ENCODE data around the gene CAMK1D.
"Not testable (repeated sequence)": the region's sequence is repeated elsewhere in the genome, so short reads cannot be mapped to it uniquely, and the experiment has no call there.

The CAMK1D gene

DNA sequence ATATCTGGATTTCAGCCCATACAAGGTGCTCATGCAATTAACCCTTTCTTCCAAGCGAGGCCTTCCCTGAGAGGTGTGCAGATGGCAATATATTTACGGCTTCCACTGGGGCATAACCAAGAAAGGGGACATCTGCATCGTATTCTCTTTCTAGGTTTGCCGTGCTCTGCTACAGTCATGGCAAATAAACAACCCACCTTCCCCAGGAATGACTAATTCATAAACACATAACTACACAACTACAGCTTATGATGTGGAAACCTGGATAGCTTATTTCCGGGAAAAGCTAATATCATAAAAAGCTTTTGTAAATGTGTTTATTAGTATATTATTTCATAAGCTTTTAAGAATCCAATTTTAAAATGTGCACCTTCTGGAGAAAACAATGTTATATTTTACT lies 120.0 kb downstream of the CAMK1D start:
- no peak for DNase-seq (ENCODE audit: low spot score)

- no peak for DNase-seq (ENCODE audit: low spot score)
Measured at GRCh38 chr10:12470719-12471118, 121.4 kb downstream of the CAMK1D start.

DNA sequence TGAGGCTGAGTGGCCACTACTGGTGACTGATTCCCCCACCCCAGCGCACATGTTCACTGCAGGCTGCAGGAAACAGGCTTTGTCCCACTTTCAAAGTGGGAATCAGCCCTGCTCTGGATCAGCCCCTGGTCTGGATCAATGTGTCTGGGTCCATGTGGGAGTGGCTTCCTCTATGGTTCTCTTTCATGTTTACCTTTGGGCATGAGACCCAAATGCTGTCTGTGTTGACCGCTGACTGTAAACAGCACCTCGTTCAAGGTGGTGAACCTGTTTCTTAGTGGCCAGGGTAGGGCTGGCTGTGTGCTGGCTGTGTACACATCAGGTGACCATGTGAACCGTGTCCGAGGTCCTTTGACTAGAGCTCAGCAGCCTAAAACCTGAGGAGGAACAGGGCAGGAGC lies 121.8 kb downstream of the CAMK1D start:
- DNase-seq (ENCODE audit: low spot score): no peak

GRCh38 chr10:12473491-12473890 lies 124.1 kb downstream of the CAMK1D start:
- no peak for DNase-seq (ENCODE audit: low spot score)

GRCh38 chr10:12474727-12475412 lies 125.5 kb downstream of the CAMK1D start:
- no peak for DNase-seq (ENCODE audit: low spot score)

- DNase-seq (ENCODE audit: low spot score): peak; percentile 51
Measured at GRCh38 chr10:12476656-12477055, 127.3 kb downstream of the CAMK1D start.

DNA sequence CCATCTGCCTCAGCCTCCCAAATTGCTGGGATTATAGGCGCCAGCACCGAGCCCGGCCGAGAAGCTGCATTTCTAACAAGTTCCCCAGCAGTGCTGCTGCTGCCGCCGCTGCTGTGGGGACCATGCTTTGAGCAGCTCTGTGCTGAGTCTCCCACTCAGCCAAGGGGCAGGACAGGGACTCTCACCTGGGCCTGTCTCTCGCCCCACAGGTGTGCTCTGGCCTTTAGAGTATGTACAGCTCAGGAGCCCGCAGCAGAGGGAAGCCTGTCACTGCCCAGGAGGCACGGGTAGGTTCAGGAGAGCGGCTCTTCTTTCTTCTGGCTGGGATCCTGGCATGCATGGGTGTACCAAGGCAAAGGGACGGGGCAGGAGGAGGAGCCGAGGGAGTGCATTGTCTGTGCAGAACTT lies 130.1 kb downstream of the CAMK1D start:
- DNase-seq (ENCODE audit: low spot score): no peak

- DNase-seq (ENCODE audit: low spot score): no peak
Measured at GRCh38 chr10:12479924-12480323, 130.6 kb downstream of the CAMK1D start.

- DNase-seq (ENCODE audit: low spot score): no peak
Measured at GRCh38 chr10:12480440-12480839, 131.1 kb downstream of the CAMK1D start.

DNA sequence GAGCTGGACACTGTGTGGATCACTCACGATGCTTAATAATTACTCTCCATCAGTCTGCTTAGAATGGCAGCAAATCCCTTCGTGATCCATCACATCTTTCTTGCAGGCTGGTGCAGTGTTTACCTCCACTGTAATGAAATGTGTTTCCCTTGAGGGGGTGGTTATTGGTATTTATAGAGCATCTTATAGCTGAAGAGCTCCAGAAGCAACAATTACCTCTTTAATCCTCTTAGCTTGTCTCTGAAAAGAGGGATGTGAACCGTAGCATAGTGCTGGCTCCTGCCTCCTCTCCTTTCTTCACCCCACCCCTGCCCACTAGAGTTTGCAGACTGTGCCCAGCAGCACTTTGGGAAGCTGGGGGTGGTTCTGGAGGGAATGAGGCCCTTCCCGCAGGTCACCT lies 132.6 kb downstream of the CAMK1D start:
- DNase-seq (ENCODE audit: low spot score): no peak

GRCh38 chr10:12482587-12482986 lies 133.2 kb downstream of the CAMK1D start:
- no peak for DNase-seq (ENCODE audit: low spot score)

DNA sequence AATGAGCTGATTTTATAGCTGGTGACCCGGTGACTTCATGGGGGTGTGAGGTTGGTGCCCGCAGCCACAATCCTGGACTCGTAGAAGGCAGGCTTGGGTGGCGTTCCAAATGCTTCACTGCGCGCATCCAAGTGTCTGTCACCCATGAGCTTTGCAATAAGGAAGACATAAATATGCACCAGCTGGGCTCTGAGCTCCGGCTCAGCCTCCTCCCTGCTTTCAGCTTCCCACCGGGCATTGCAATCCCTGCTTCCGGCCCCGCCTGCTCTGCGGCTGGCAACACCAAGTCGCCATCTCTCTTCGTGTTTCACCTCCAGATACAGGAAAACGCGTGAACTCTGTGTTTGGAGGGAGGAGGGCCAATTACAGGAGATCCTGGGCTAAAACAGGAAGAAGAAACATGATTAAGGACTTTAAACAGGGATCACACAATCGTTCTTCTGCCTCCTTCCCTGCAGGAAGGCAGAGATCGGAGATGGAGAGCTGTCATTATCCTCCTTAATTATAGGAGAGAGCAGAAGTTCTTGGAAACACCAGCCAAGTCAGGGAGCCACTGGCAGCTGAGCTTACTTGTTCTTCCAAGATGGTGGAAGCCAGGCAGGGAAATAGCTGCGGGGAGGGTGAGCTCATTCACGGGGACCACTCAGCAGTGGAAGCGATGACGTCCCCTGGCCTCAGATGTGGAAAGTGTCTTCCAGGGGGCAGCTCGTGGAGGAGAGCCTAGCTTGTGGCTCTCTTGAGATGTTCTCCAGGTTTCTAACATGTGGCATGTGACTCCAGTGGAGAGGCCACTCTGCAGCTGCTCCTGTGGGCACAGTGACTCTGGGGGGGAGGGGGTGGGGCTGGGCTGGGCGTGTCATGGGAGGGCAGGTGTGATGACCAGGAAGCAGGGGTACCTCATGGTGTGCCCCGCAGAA lies 134.9 kb downstream of the CAMK1D start:
- DNase-seq (ENCODE audit: low spot score): peak; percentile 76

- peak; percentile 45 for DNase-seq (ENCODE audit: low spot score)
Measured at GRCh38 chr10:12484941-12485805, 135.8 kb downstream of the CAMK1D start.

DNA sequence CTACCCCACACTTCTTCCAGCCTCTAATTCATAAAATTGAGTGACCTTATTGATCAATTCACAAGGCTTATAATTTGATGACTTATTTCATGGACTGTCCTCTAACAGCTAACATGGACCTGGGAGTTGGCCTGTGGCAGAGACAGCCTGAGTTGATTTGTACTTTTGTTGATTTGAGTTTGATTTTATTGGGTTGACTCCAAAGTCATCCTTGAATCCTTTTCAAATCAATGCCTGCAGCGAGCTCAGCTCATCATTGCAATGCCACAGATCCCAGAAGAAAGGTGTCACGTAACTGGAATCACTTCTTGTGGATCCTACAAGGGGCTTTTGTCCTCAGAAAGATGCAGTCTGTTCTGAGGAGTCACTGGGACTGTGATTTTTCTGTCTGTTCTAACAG lies 138.0 kb downstream of the CAMK1D start:
- DNase-seq (ENCODE audit: low spot score): no peak

- DNase-seq (ENCODE audit: low spot score): no peak
Measured at GRCh38 chr10:12488626-12489025, 139.3 kb downstream of the CAMK1D start.

DNA sequence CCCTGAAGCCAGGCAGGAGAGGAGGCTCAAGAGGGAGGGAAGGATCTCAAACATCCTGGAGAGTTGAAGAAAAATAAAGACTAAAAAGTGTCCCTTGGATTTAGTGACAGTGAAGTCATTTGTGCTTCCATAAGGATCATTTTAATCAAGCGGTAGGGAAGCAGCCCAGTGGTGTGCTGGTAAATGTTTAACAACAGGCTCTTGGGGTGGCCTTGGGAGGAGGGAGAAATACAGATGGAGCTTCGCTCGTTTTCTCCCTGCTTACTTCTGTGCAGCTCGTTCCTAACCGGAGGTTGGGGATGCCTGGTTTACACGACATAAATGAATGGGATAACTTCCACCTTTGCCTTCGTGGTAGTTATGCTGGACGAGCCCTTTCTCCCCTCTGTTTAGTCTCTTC lies 140.0 kb downstream of the CAMK1D start:
- no peak for DNase-seq (ENCODE audit: low spot score)

DNA sequence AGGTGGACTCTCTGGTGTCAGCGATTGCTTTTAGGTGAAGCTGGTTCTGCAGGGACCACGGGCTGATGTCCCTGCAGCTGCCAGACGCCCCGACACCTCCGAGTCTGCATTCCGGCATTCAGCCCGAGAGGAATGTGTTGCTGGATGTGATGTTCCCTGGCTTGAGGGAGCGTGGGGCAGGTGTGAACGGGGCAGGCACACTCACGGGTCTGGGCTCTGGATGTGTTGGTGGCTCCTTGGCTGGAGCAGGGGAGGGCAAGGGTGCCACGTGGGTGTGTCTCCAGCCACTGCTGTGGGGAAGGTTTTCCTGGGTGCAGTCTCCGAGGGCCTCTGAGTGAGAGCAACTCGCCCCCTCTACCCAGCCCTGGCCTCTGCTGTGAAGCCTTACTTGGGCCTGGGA lies 140.5 kb downstream of the CAMK1D start:
- DNase-seq (ENCODE audit: low spot score): no peak

- no peak for DNase-seq (ENCODE audit: low spot score)
Measured at GRCh38 chr10:12490963-12491362, 141.6 kb downstream of the CAMK1D start.

DNA sequence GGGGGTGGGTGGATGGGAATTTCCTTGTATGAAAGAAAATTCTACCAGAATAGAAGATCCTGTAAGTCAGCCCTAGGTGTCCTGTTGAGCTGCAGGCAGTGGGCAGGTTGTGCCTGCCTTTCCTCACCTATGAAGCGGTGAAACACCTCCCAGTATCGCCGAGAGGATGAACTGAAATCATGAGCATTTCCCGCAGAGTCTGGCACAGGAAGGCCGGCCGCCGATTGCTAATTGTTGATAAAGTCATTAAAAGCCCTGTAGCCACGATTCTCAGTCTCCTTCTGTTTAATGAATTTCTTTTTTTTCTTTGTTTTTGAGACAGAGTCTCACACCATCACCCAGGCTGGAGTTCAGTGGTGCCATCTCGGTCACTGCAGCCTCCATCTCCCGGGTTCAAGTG lies 142.1 kb downstream of the CAMK1D start:
- no peak for DNase-seq (ENCODE audit: low spot score)

GRCh38 chr10:12492016-12492415 lies 142.7 kb downstream of the CAMK1D start:
- DNase-seq (ENCODE audit: low spot score): no peak

DNA sequence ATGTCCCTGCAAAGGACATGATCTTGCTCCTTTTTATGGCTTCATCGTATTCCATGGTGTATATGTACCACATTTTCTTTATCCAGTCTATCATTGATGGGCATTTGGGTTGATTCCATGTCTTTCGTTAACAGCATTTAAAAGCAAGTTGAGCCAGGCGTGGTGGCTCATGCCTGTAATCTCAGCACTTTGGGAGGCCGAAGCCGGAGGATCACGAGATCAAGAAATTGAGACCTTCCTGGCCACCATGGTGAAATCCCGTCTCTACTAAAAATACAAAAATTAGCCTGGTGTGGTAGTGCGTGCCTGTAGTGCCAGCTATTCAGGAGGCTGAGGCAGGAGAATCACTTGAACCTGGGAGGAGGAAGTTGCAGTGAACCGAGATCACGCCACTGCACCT lies 147.7 kb downstream of the CAMK1D start:
- DNase-seq (ENCODE audit: low spot score): not testable (repeated sequence)
